ENCODE results near the gene SLC6A13.

The SLC6A13 gene

GRCh38 chr12:201361-201760 is 61.3 kb downstream of the SLC6A13 start:
- CTCF ChIA-PET: no interaction called here

DNA sequence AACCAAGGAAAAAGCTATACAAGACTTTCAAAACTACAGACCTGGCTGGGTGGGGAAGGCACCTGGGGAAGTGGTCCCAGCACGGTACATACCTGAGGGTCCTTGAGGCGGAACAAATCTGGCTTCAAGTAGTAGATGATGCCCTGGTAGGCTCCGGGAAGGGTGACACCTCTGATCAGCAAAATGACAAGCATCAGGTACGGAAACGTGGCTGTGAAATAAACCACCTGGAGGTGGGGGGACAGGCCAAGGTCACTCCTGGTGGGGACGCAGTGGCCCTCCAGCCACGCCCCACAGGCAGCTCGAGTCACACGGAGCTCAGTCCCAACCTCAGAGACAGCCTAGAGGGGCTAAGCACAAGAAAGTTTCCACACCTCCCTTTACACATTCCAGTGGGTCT is 63.9 kb downstream of the SLC6A13 start:
- POLR2A ChIA-PET (ENCODE audit: low non-redundant PET): no interaction called here

More at GRCh38 chr12:201361-201760, 61.3 kb downstream of the SLC6A13 start:
- H3K27ac ChIP-seq: no peak overlapping the region
- TF ChIP-seq, protein P1, sequence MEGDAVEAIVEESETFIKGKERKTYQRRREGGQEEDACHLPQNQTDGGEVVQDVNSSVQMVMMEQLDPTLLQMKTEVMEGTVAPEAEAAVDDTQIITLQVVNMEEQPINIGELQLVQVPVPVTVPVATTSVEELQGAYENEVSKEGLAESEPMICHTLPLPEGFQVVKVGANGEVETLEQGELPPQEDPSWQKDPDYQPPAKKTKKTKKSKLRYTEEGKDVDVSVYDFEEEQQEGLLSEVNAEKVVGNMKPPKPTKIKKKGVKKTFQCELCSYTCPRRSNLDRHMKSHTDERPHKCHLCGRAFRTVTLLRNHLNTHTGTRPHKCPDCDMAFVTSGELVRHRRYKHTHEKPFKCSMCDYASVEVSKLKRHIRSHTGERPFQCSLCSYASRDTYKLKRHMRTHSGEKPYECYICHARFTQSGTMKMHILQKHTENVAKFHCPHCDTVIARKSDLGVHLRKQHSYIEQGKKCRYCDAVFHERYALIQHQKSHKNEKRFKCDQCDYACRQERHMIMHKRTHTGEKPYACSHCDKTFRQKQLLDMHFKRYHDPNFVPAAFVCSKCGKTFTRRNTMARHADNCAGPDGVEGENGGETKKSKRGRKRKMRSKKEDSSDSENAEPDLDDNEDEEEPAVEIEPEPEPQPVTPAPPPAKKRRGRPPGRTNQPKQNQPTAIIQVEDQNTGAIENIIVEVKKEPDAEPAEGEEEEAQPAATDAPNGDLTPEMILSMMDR (conservative IDR thresholded peaks at IDR 0.05; ENCODE audit: low read depth): no peak
- POLR2A ChIA-PET (ENCODE audit: low non-redundant PET): no interaction called here
- no peak for DNase-seq (ENCODE audit: low spot score)

GRCh38 chr12:197911-198695 is 64.5 kb downstream of the SLC6A13 start:
- TF ChIP-seq, protein P1 (conservative IDR thresholded peaks at IDR 0.05; ENCODE audit: low read depth): no peak
- no peak overlapping the region for H3K27ac ChIP-seq
- POLR2A ChIA-PET (ENCODE audit: low non-redundant PET): no interaction called here
- CTCF ChIA-PET: interaction anchor here (0.6 kb wide), 1 partner anchor 1219 kb away, joined by 3 read pairs; no protein-coding TSS in a partner anchor
- no peak for DNase-seq (ENCODE audit: low spot score)

More for the DNA sequence above, 63.9 kb downstream of the SLC6A13 start:
- no peak overlapping the region for H3K27ac ChIP-seq
- CTCF ChIA-PET: interaction anchor here (0.6 kb wide), 1 partner anchor 1218 kb away, joined by 3 read pairs; no protein-coding TSS in a partner anchor
- no peak for DNase-seq (ENCODE audit: low spot score)
- TF ChIP-seq, protein P1 (conservative IDR thresholded peaks at IDR 0.05; ENCODE audit: low read depth): no peak

DNA sequence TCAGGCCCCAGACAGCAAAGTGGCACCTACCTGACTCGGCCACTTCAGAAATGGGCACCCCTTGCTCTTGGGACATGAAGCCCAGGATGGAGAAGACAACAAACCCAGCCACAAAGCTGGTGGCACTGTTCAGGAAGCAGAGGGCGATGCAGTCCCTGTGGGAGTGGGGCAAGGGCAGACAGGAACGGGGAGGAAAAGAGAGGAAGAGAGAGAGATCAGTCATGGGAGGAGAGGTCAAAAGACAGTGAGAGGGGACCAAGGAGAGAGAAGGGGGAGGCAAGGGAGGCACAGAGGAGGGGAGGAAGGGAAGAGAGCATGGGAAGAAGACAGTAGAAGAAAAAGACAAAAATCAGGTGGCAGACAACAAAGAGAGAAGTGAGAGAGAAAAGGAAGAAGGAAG is 65.3 kb downstream of the SLC6A13 start:
- POLR2A ChIA-PET (ENCODE audit: low non-redundant PET): no interaction called here
- CTCF ChIA-PET: no interaction called here
- TF ChIP-seq, protein P1 (conservative IDR thresholded peaks at IDR 0.05; ENCODE audit: low read depth): no peak

GRCh38 chr12:196436-196835 is 66.2 kb downstream of the SLC6A13 start:
- no peak overlapping the region for H3K27ac ChIP-seq
- ChIA-PET CTCF (no interaction called here), POLR2A (ENCODE audit: low non-redundant PET) (no interaction called here)
- DNase-seq (ENCODE audit: low spot score): no peak
- TF ChIP-seq, protein P1 (conservative IDR thresholded peaks at IDR 0.05; ENCODE audit: low read depth): no peak

More for the DNA sequence above, 65.3 kb downstream of the SLC6A13 start:
- H3K27ac ChIP-seq: no peak overlapping the region
- no peak for DNase-seq (ENCODE audit: low spot score)

DNA sequence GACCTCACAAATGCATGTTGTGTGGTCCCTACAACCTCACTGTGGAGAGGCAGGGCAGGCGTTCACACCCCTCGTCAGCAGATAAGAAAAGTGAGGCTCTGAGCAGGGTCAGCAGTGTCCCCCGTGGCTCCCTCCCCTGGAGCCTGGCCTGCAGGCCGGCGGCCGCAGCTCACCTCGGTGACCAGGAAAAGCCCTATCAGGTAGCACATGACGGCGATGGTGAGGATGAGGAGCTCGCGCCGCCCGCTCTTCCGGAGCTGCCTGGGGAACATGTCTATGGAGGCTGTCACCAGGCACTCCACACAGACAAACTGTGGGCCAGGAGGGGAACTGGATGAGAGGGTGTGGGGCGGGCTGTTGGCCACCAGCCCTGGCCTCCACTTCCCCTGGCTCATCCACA is 66.7 kb downstream of the SLC6A13 start:
- POLR2A ChIA-PET (ENCODE audit: low non-redundant PET): no interaction called here
- TF ChIP-seq, protein P1 (conservative IDR thresholded peaks at IDR 0.05; ENCODE audit: low read depth): no peak
- CTCF ChIA-PET: interaction anchor here (0.6 kb wide), 1 partner anchor 80 kb away, joined by 3 read pairs; no protein-coding TSS in a partner anchor
- H3K27ac ChIP-seq: no peak overlapping the region
- no peak for DNase-seq (ENCODE audit: low spot score)
